NCI-H524 (cell line): ENCODE results near the gene RNF125.
"Not testable (repeated sequence)": the region's sequence is repeated elsewhere in the genome, so short reads cannot be mapped to it uniquely, and the experiment has no call there.

ENCODE experiments used
- DNase-seq, 2 experiments: peaks; one replicate each; lab custom pipeline; 2025; lab: John Stamatoyannopoulos, UW

Gene RNF125

GRCh38 chr18:32018331-32019250 is at the start of gene RNF125:
Gene RNF125 (plus strand): TSS chr18:32018825. CDS start chr18:32018864, 39 bp downstream.
- peak; percentile 92 to 95 for DNase-seq

GRCh38 chr18:31970617-31971016 is 48.0 kb upstream of the RNF125 start:
- DNase-seq: no peak

- DNase-seq: no peak
Observed at GRCh38 chr18:31973929-31974546, 44.6 kb upstream of the RNF125 start.

GRCh38 chr18:31976242-31976641 is 42.4 kb upstream of the RNF125 start:
- DNase-seq: no peak

- DNase-seq: peak; percentile 26 to 64
Observed at GRCh38 chr18:31977270-31977872, 41.3 kb upstream of the RNF125 start.

- no peak for DNase-seq
Observed at GRCh38 chr18:31978616-31979015, 40.0 kb upstream of the RNF125 start.

GRCh38 chr18:31979714-31980113 is 38.9 kb upstream of the RNF125 start:
- no peak for DNase-seq

GRCh38 chr18:31980863-31981262 is 37.8 kb upstream of the RNF125 start:
- DNase-seq: no peak

GRCh38 chr18:31983020-31983419 is 35.6 kb upstream of the RNF125 start:
- no peak for DNase-seq

GRCh38 chr18:31983976-31984375 is 34.6 kb upstream of the RNF125 start:
- DNase-seq: no peak

GRCh38 chr18:31990823-31991222 is 27.8 kb upstream of the RNF125 start:
- no peak for DNase-seq

GRCh38 chr18:31996007-31996406 is 22.6 kb upstream of the RNF125 start:
- peak in 1 of 2 experiments; percentile 22 for DNase-seq

- DNase-seq: no peak
Observed at GRCh38 chr18:31998880-31999412, 19.7 kb upstream of the RNF125 start.

GRCh38 chr18:32001141-32001540 is 17.5 kb upstream of the RNF125 start:
- not testable (repeated sequence) for DNase-seq

- DNase-seq: not testable (repeated sequence)
Observed at GRCh38 chr18:32003822-32004221, 14.8 kb upstream of the RNF125 start.

- DNase-seq: no peak
Observed at GRCh38 chr18:32010124-32010721, 8.4 kb upstream of the RNF125 start.

- no peak for DNase-seq
Observed at GRCh38 chr18:32011193-32011592, 7.4 kb upstream of the RNF125 start.

GRCh38 chr18:32019251-32019948 is 775 bp downstream of the RNF125 start:
- DNase-seq: peak in 1 of 2 experiments; percentile 50

GRCh38 chr18:32019949-32020625 is 1.5 kb downstream of the RNF125 start:
- peak in 1 of 2 experiments; percentile 1 for DNase-seq

- peak in 1 of 2 experiments; percentile 64 for DNase-seq
Observed at GRCh38 chr18:32021756-32022564, 3.3 kb downstream of the RNF125 start.
